ENCODE measurements around the gene ILRUN.

DNA sequence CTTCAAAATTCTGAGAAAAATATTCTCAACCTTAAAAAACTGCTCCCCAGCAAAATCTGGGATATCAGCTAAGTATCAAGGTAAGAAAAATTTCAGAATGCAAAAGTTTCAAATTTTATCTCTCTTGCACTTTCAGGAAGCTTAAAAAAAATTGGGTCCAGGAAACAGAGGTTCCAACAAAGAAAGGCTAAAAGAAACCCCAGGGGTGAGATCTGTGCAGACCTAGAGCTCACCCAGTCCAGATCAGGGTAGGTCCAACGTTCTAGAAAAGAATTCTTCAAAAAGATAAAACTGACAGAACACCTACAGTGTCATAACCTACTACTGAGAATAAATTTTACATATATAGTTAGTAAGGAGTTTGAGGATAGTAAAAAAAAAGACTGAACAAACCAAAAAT is 23.5 kb downstream of the ILRUN start:
- TF ChIP-seq, protein P1, sequence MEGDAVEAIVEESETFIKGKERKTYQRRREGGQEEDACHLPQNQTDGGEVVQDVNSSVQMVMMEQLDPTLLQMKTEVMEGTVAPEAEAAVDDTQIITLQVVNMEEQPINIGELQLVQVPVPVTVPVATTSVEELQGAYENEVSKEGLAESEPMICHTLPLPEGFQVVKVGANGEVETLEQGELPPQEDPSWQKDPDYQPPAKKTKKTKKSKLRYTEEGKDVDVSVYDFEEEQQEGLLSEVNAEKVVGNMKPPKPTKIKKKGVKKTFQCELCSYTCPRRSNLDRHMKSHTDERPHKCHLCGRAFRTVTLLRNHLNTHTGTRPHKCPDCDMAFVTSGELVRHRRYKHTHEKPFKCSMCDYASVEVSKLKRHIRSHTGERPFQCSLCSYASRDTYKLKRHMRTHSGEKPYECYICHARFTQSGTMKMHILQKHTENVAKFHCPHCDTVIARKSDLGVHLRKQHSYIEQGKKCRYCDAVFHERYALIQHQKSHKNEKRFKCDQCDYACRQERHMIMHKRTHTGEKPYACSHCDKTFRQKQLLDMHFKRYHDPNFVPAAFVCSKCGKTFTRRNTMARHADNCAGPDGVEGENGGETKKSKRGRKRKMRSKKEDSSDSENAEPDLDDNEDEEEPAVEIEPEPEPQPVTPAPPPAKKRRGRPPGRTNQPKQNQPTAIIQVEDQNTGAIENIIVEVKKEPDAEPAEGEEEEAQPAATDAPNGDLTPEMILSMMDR (optimal IDR thresholded peaks at IDR 0.05 in 1 of 3, IDR thresholded peaks at IDR 0.05 in 1 of 3, conservative IDR thresholded peaks at IDR 0.05 in 1 of 3; ENCODE audit: extremely low read depth in 1 of 3, insufficient read depth in 2 of 3, low read length in 3 of 3): no peak
- no peak for TF ChIP-seq EZH2 (IDR thresholded peaks at IDR 0.05; ENCODE audit: low read length)
